NCI-H748 (cell line): ENCODE data around the gene CFAP46.
"Not testable (repeated sequence)": the region's sequence is repeated elsewhere in the genome, so short reads cannot be mapped to it uniquely, and the experiment has no call there.

Experiments used
- DNase-seq: peaks from one replicate; lab custom pipeline; 2025; ENCODE audit not compliant: unreplicated experiment; lab: John Stamatoyannopoulos, UW

The CFAP46 gene

GRCh38 chr10:132779549-132780294 lies 162.6 kb downstream of the CFAP46 start:
- DNase-seq = no peak

- DNase-seq = no peak
Observed at GRCh38 chr10:132777441-132777840, 164.9 kb downstream of the CFAP46 start.

- DNase-seq = no peak
Observed at GRCh38 chr10:132776821-132777220, 165.5 kb downstream of the CFAP46 start.

- no peak for DNase-seq
Observed at GRCh38 chr10:132776186-132776585, 166.2 kb downstream of the CFAP46 start.

GRCh38 chr10:132774902-132775863 lies 167.2 kb downstream of the CFAP46 start:
- DNase-seq = peak; percentile 82

- DNase-seq = peak; percentile 66
Observed at GRCh38 chr10:132774181-132774901, 168.0 kb downstream of the CFAP46 start.

GRCh38 chr10:132772816-132773215 lies 169.6 kb downstream of the CFAP46 start:
- DNase-seq = not testable (repeated sequence)

GRCh38 chr10:132770061-132771021 lies 172.0 kb downstream of the CFAP46 start:
- DNase-seq = no peak

GRCh38 chr10:132768346-132769248 lies 173.8 kb downstream of the CFAP46 start:
- no peak for DNase-seq

- no peak for DNase-seq
Observed at GRCh38 chr10:132766291-132766690, 176.1 kb downstream of the CFAP46 start.

GRCh38 chr10:132765435-132765834 lies 176.9 kb downstream of the CFAP46 start:
- no peak for DNase-seq

GRCh38 chr10:132764108-132764507 lies 178.3 kb downstream of the CFAP46 start:
- no peak for DNase-seq

- DNase-seq = no peak
Observed at GRCh38 chr10:132763545-132763944, 178.8 kb downstream of the CFAP46 start.

GRCh38 chr10:132762267-132762666 lies 180.1 kb downstream of the CFAP46 start:
- no peak for DNase-seq

- no peak for DNase-seq
Observed at GRCh38 chr10:132761395-132762060, 180.8 kb downstream of the CFAP46 start.

- DNase-seq = no peak
Observed at GRCh38 chr10:132758865-132759264, 183.5 kb downstream of the CFAP46 start.
